Activated naive CD4-positive, alpha-beta T cell treated with anti-CD3 and anti-CD28 coated beads for 36 hours (primary cell): ENCODE measurements around the gene SH2B3. TPM values are rescaled to one million over a fixed set of nuclear protein-coding genes. Genes with fewer than 3 reads are reported as not detected.

Experiments used
- CTCF ChIA-PET: fragments of 350-600 bp; sonication (Branson Sonifier 250); formaldehyde crosslinking; loops from one replicate; lab custom pipeline; 2021; ENCODE audit warnings: antibody characterized with exemption; lab: Charles Lee
- DNase-seq: peaks from one replicate; pipeline ENCODE4 v3.0.0-alpha.2; 2020
- H3K27ac Mint-ChIP-seq: one replicate; pipeline ENCODE4 v1.8.0; 2021; ENCODE audit warnings: mild to moderate bottlenecking, mixed read lengths
- H3K27me3 Mint-ChIP-seq: one replicate; pipeline ENCODE4 v1.8.0; 2021; ENCODE audit warnings: low read depth, mixed read lengths
- H3K36me3 Mint-ChIP-seq: one replicate; pipeline ENCODE4 v1.8.0; 2021; ENCODE audit warnings: low read depth, mixed read lengths
- H3K4me1 Mint-ChIP-seq: one replicate; pipeline ENCODE4 v1.8.0; 2021; ENCODE audit warnings: low read depth, mixed read lengths
- H3K4me3 Mint-ChIP-seq: one replicate; pipeline ENCODE4 v1.8.0; 2021; ENCODE audit warnings: mild to moderate bottlenecking, moderate library complexity, mixed read lengths
- H3K9me3 Mint-ChIP-seq: one replicate; pipeline ENCODE4 v1.8.0; 2021; ENCODE audit warnings: mixed read lengths
- intact Hi-C: fragments of 100-400 bp; cut with micrococcal nuclease; formaldehyde crosslinking; loops from one replicate; pipeline ENCODE4 v1.15.1; 2023
- total RNA-seq, 2 experiments: library from RNA; stranded (reverse); gene quantifications; one replicate each; pipeline ENCODE4 v1.2.3, GENCODE V29; 2021

Gene SH2B3
- total RNA-seq, 2 experiments from 2014 or later, result 21.1 to 21.3 TPM

DNA sequence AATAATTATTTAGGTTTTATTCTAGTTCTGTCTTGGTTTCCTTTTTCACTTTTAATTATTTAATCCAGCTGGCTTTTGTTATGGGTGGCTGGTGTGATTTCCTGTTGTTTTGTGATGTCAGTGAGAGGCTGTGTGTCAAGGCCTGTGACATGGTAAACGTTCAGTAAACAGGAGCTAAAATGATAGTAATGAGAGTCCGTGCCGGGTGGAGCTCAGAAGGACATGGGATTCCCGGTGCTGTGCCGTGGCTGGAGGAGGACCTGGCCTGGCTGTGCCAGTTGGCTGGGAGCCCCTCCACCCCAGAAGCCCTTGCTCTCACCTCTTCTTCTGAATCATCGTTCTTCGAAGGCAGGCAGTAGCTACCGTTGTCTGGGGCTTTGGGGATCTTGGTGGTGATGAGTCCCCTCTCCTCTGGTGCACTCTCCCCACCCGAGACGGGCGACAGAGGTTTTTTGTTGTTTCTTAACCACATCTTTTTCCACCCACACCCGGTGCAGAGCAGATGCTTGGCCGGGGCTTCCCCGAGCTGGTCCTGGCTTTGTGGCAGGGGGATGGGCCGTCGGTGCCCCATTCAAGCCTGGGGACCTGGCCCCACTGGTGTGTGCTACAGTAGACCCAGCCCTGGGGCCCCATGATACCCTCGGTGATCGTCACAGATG lies 29.1 kb downstream of the SH2B3 start:
- Mint-ChIP-seq H3K9me3 (no peaks in the 10 kb centered on the region), H3K4me1 (peaks cover 91% of the 10 kb centered on the region), H3K27me3 (no peaks in the 10 kb centered on the region), H3K4me3 (peak overlapping the region; percentile 56), H3K36me3 (peaks cover 15% of the 10 kb centered on the region), H3K27ac (peak overlapping the region; percentile 92)
- intact Hi-C loops, result loop anchor here (1.0 to 5.0 kb wide), 4 partner anchors 8 to 858 kb away; partner anchors contain the start of gene TRAFD1
- CTCF ChIA-PET, result interaction anchor here (0.8 to 4.5 kb wide), 8 partner anchors 9 to 38 kb away, joined by 3 to 32 read pairs (median 7); no protein-coding TSS in a partner anchor
- peak; percentile 89 for DNase-seq

DNA sequence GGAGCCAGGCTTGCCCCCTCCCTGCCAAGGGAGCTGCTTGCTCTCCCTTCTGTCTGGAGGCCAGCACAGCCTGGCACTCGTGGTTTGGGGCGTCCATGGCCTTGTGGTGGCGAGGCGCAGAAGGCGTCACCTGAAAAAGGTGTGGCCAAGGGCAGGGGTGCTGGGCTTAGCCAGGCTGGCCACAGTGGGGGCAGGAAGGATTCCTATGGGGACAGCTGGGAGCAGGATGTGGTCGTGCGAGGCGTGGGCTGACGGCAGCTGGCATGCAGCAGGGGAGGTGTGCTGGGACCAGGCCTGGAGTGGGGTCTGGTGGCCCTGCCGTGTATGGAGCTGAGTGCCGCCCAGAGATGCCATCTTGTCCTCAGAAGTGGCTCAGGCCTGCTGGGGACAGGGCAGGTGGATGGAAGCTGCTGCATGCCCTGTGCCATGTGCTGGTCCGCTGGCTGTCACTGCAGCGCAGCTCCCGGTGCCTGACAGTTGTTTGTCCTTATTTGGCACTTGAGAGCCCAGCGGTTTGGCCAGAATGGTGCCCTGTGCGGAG lies 30.0 kb downstream of the SH2B3 start:
- H3K36me3 Mint-ChIP-seq, result peaks cover 13% of the 10 kb centered on the region
- H3K27me3 Mint-ChIP-seq, result no peaks in the 10 kb centered on the region
- intact Hi-C loops, result no loop called here
- DNase-seq, result no peak
- H3K9me3 Mint-ChIP-seq, result no peaks in the 10 kb centered on the region
- peaks cover 91% of the 10 kb centered on the region for H3K4me1 Mint-ChIP-seq
- no peak overlapping the region for H3K4me3 Mint-ChIP-seq
- peak overlapping the region; percentile 92 for H3K27ac Mint-ChIP-seq
- CTCF ChIA-PET, result interaction anchor here (1.0 to 4.5 kb wide), 6 partner anchors 8 to 39 kb away, joined by 3 to 32 read pairs (median 16); no protein-coding TSS in a partner anchor

DNA sequence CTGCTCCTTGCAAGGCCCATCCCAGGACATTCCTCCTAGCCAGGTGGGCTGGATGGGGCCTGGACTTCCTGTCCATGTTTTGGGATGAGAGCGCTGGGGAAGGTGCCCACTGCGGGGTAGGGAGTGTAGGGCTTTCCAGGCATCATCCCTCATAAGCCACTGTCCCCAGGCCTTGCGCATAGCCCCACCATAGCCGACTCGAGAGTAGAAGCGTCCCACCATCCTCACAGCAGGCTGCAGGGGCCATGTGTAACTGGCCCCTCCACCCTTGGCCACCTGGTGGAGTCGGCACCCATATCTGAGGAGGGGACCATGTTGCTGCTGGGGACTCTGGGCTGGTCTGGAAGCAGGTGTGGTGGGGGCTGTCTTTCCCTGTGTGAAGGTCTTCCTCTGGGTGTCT lies 30.5 kb downstream of the SH2B3 start:
- no peak for DNase-seq
- no peaks in the 10 kb centered on the region for H3K9me3 Mint-ChIP-seq
- peaks cover 13% of the 10 kb centered on the region for H3K36me3 Mint-ChIP-seq
- no peak overlapping the region for H3K4me3 Mint-ChIP-seq
- peaks cover 93% of the 10 kb centered on the region for H3K4me1 Mint-ChIP-seq
- no peaks in the 10 kb centered on the region for H3K27me3 Mint-ChIP-seq
- CTCF ChIA-PET, result interaction anchor here (2.8 to 4.5 kb wide), 3 partner anchors 15 to 39 kb away, joined by 22 to 32 read pairs (median 25); no protein-coding TSS in a partner anchor
- intact Hi-C loops, result no loop called here
- no peak overlapping the region for H3K27ac Mint-ChIP-seq

DNA sequence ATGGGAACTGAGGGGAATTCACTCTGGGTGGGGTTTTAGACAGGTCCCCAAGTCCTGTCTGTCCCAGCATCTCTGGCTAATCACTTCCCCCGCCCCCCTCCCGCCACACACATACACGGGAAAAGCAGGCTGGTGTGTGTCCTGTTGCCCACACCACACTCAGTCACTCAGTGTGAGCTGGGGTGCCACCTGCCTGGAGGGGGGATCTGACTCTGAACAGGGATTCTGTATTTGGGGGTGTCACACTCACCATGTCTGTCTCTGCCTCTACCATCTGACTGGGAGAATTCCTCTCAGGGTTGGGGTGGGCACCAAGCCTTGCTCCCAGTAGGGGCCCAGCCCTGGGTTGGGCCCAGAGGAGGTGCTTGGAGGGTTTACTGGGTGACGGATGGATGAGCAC lies 31.1 kb downstream of the SH2B3 start:
- intact Hi-C loops, result no loop called here

DNA sequence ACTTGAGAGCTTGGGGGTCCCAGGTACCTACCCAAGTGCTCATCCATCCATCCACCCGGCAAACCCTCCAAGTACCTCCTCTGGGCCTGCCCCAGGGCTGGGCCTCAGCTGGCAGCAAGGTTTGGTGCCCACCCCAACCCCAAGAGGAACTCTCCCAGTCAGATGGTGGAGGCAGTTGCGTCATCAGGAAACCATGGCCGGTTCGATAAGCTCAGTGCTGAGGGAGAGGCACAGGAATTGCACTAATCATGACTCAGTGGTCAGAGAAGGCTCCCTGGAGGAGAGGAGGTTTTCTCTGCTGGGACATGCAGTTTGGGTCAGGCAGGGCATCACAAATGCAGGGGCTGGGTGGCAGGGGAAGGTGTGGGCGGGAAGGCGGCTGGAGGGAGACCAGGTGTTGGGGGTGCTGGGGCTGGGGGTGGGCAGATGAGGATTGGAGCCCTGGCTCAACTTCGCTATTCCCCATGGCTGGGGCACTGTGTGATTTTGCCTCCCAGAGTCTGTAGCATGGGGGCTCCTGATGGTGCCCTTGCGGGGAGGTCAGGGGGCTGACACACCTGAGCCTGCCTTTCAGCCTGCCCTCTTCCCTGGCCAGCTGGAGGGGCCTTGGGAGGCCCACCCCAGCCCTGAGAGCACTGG lies 32.2 kb downstream of the SH2B3 start:
- Mint-ChIP-seq H3K4me3 (no peak overlapping the region), H3K36me3 (peaks cover 5% of the 10 kb centered on the region), H3K27me3 (no peaks in the 10 kb centered on the region), H3K4me1 (peaks cover 92% of the 10 kb centered on the region), H3K9me3 (no peaks in the 10 kb centered on the region), H3K27ac (no peak overlapping the region)
- intact Hi-C loops, result no loop called here
- DNase-seq, result no peak
- CTCF ChIA-PET, result interaction anchor here (0.9 to 2.1 kb wide), 3 partner anchors 14 to 42 kb away, joined by 3 to 10 read pairs (median 4); no protein-coding TSS in a partner anchor

More for the DNA sequence above, 31.1 kb downstream of the SH2B3 start:
- peaks cover 93% of the 10 kb centered on the region for H3K4me1 Mint-ChIP-seq
- H3K27me3 Mint-ChIP-seq, result no peaks in the 10 kb centered on the region
- no peaks in the 10 kb centered on the region for H3K9me3 Mint-ChIP-seq
- no peak for DNase-seq
- CTCF ChIA-PET, result interaction anchor here (1.2 to 4.5 kb wide), 2 partner anchors 15 to 34 kb away, joined by 4 to 22 read pairs; no protein-coding TSS in a partner anchor
- H3K27ac Mint-ChIP-seq, result no peak overlapping the region
- no peak overlapping the region for H3K4me3 Mint-ChIP-seq
- peaks cover 8% of the 10 kb centered on the region for H3K36me3 Mint-ChIP-seq

DNA sequence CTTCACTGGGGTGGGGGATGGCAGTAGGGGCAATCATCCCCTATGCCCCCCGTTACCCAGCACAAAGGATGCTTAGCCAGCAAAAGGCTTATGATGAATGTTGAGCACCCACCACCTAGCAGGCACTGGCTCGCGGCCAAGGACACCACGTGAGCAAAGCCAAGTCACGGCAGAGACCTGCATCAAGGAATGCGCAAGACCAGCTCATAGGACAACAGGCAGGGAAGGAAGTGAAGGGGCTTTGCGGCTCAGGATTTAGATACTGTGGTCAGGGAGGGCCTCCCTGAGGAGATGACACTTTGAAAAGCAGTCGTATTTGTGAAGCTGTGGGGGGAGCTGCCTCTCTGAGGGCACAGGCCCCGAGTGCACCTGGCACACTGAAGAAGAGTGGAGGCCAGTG lies 32.8 kb downstream of the SH2B3 start:
- no peak overlapping the region for H3K4me3 Mint-ChIP-seq
- H3K9me3 Mint-ChIP-seq, result no peaks in the 10 kb centered on the region
- intact Hi-C loops, result no loop called here
- peaks cover 92% of the 10 kb centered on the region for H3K4me1 Mint-ChIP-seq
- peaks cover 5% of the 10 kb centered on the region for H3K36me3 Mint-ChIP-seq
- no peaks in the 10 kb centered on the region for H3K27me3 Mint-ChIP-seq
- peak overlapping the region; percentile 59 for H3K27ac Mint-ChIP-seq
- CTCF ChIA-PET, result interaction anchor here (2.1 kb wide), 1 partner anchor 42 kb away, joined by 10 read pairs; no protein-coding TSS in a partner anchor
- peak; percentile 66 for DNase-seq

DNA sequence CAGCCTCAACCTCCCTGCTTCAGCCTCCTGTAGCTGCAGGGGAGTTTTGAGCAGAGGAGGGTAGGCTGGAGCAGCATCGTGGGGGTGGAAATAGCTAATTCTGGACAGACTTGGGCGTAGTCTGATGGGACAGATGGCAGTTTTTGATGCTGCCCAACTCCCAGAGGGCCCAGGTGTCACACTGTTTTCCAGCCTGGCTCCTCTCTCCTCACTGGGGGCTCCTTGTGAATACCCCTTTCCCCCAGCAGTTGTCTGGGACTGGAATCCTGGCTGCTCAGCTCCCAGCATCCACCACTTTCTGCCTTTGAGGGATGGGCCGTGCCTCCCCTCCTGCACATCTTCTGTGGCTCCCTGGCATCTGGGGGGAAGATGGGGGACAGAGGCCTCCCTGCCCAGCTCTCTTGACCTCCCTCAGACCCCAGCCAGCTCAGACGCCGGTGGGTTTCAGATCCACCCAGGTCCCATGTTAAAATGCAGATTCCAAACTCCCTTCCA lies 34.0 kb downstream of the SH2B3 start:
- H3K4me3 Mint-ChIP-seq, result no peak overlapping the region
- peak overlapping the region; percentile 19 for H3K27ac Mint-ChIP-seq
- H3K9me3 Mint-ChIP-seq, result no peaks in the 10 kb centered on the region
- peaks cover 5% of the 10 kb centered on the region for H3K36me3 Mint-ChIP-seq
- no peaks in the 10 kb centered on the region for H3K27me3 Mint-ChIP-seq
- CTCF ChIA-PET, result interaction anchor here (23.4 kb wide), 1 partner anchor 35 kb away, joined by 763 read pairs; the partner anchor contains the start of gene SH2B3
- H3K4me1 Mint-ChIP-seq, result peaks cover 92% of the 10 kb centered on the region
- intact Hi-C loops, result no loop called here
- DNase-seq, result no peak

DNA sequence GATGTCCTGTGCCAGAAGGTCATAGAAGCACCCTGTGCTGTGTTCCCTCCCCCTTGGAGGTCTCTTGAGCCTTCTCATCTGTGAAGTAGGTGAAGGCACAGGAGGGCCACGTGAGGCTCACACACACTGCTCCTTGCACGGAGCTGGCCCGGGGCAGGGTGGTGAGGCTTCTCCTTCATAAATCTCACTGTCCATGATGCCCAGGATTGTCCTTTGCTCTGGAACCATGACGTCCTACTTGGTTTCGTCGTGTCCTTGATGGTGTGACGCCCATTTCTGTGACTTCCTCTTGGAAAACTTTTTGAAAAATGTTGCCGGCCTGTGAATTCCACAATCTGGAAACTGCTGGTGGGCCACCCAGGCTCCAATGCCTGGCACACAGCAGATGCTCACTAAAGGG lies 34.4 kb downstream of the SH2B3 start:
- Mint-ChIP-seq H3K9me3 (no peaks in the 10 kb centered on the region), H3K27ac (peak overlapping the region; percentile 19), H3K36me3 (peaks cover 5% of the 10 kb centered on the region), H3K27me3 (no peaks in the 10 kb centered on the region), H3K4me3 (no peak overlapping the region), H3K4me1 (peaks cover 92% of the 10 kb centered on the region)
- CTCF ChIA-PET, result interaction anchor here (4.3 to 23.4 kb wide), 2 partner anchors 11 to 36 kb away, joined by 31 to 763 read pairs; partner anchors contain the start of gene SH2B3
- DNase-seq, result no peak
- intact Hi-C loops, result no loop called here

DNA sequence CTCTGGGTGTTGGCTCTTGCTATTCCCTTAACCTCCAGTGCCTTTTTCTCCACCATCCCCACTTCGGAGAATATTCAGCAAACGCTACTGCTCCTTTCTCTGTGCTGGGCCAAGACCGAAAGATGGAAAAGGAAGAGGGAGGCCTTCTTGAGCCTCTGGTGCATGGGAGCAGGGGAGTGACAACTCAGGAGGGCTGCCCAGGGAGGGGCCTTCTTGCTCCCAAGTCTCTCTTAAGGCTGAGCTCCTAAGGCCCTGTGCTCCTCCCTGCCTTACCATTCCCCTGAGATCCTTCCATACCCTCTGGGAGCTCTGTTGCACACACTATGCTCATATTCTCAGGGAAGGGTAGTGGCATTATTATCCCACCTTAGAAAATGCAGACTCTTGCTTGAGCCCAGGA lies 34.9 kb downstream of the SH2B3 start:
- H3K36me3 Mint-ChIP-seq, result peaks cover 5% of the 10 kb centered on the region
- H3K4me3 Mint-ChIP-seq, result no peak overlapping the region
- CTCF ChIA-PET, result interaction anchor here (4.3 to 23.4 kb wide), 2 partner anchors 11 to 36 kb away, joined by 31 to 763 read pairs; partner anchors contain the start of gene SH2B3
- intact Hi-C loops, result no loop called here
- H3K27me3 Mint-ChIP-seq, result no peaks in the 10 kb centered on the region
- H3K27ac Mint-ChIP-seq, result no peak overlapping the region
- no peaks in the 10 kb centered on the region for H3K9me3 Mint-ChIP-seq
- DNase-seq, result no peak
- peaks cover 92% of the 10 kb centered on the region for H3K4me1 Mint-ChIP-seq

DNA sequence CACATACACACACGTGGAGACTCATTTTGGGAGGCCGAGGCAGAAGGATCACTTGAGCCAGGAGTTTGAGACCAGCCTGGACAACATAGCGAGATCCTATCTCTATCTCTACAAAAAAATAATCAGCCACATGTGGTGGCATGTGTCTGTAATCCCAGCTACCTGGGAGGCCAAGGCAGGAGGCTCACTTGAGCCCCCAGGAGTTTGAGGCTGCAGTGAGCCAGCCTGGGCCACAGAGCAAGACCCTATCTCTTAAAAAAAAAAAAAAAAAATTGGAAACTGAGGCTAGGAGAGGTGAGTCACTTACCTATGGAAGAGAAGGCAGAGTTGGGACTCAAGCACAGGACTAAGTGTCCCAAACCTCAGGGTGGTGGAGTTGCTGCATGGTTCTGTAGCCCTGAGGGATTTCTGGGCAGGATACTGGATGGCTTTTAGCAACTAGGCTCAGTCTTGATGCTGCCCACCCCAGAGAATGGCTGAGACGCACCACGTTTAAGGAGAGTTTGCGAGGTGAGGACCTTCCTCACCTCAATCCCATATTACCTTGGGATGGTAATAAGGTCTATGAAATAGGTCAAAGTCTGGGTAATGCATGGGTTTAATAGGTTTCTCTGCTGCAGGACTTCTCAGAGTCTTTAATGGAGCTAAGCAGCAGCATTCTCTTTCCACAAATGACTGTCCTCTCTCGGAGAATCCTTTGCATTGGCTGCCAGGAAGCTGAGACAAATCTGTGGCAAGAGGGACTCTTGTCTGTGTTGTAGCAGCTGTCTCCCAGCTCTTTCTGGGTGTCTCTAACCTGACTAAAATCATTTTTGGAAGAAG lies 35.6 kb downstream of the SH2B3 start:
- Mint-ChIP-seq H3K4me3 (no peak overlapping the region), H3K36me3 (peaks cover 5% of the 10 kb centered on the region), H3K27me3 (no peaks in the 10 kb centered on the region), H3K9me3 (no peaks in the 10 kb centered on the region), H3K4me1 (peaks cover 90% of the 10 kb centered on the region), H3K27ac (no peak overlapping the region)
- CTCF ChIA-PET, result interaction anchor here (0.6 to 23.4 kb wide), 7 partner anchors 10 to 478 kb away, joined by 4 to 763 read pairs (median 6); partner anchors contain the start of gene SH2B3
- no peak for DNase-seq
- intact Hi-C loops, result no loop called here

DNA sequence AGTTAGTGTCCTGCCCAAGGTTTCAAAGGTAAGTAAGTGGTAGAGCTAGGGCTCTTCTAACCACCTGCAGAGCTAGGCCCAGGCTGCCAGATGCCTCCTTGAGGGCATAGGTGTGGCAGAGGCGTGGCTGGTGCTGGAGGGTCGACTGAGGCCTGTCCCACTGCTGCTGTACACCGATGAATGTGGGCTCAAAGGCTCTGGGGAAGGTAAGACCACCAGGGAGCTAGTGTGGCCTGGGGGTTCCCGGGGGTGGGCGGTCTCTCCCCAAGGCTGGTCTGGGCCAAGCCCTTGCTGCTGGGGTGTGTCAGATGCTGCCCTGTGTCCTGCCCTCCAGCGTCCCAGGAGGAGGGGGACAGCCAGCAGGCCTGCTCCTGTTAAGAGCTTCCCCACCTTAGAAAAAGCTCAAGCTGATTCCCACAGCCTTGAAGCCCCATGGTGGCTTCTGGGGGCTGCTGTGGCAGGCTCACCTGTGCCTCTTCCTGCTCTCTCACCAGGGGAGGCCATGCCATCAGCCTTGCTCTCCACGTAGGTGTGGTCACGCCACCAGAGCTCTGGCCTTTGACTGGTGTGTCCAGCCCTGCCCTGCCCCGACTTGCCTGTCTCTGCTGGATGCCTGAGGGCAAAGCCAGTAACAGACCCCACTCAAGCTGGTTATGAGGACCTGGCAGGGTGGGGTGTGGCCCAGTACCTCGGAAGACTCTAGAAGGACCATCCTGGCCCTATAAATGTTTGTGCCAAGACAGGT lies 36.8 kb downstream of the SH2B3 start:
- CTCF ChIA-PET, result interaction anchor here (0.6 to 23.4 kb wide), 5 partner anchors 9 to 477 kb away, joined by 4 to 763 read pairs (median 6); partner anchors contain the start of gene SH2B3
- H3K4me3 Mint-ChIP-seq, result no peak overlapping the region
- intact Hi-C loops, result loop anchor here (1.0 kb wide), 1 partner anchor 8 kb away; no protein-coding TSS in a partner anchor
- peaks cover 13% of the 10 kb centered on the region for H3K36me3 Mint-ChIP-seq
- H3K27ac Mint-ChIP-seq, result peak overlapping the region; percentile 7
- H3K4me1 Mint-ChIP-seq, result peaks cover 78% of the 10 kb centered on the region
- DNase-seq, result no peak
- no peaks in the 10 kb centered on the region for H3K27me3 Mint-ChIP-seq
- no peaks in the 10 kb centered on the region for H3K9me3 Mint-ChIP-seq
